ENCODE measurements around the gene SEL1L3. TPM values are rescaled to one million over a fixed set of nuclear protein-coding genes. Genes with fewer than 3 reads are reported as not detected.

Gene SEL1L3
- total RNA-seq, 1 experiment from 2014 or later: 15.7 TPM

- no TSS peak for BruUV-seq (replicated peaks)
- no peaks in the 10 kb centered on the region; the same call in 1 of the 2 replicates for H3K36me3 ChIP-seq (ENCODE audit: control insufficient read depth, insufficient read depth, low read length)
- Mint-ChIP-seq H3K27ac (ENCODE audit: unreplicated experiment) (no peak overlapping the region), H3K36me3 (ENCODE audit: insufficient read depth, unreplicated experiment) (no peaks in the 10 kb centered on the region), H3K4me3 (ENCODE audit: unreplicated experiment) (no peak overlapping the region), H3K4me1 (ENCODE audit: low read depth, unreplicated experiment) (peaks cover 24% of the 10 kb centered on the region), H3K27me3 (ENCODE audit: insufficient read depth, unreplicated experiment) (no peaks in the 10 kb centered on the region), H3K9me3 (ENCODE audit: unreplicated experiment) (no peaks in the 10 kb centered on the region)
- H3K4me1 ChIP-seq: peaks cover 26% of the 10 kb centered on the region
- ChIA-PET CTCF (no interaction called here), POLR2A (no interaction called here)
- no peaks in the 10 kb centered on the region for H3K27me3 ChIP-seq (replicated peaks; ENCODE audit: control insufficient read depth, insufficient read depth, low read length)
- intact Hi-C loops (cut with micrococcal nuclease; ENCODE audit: unreplicated experiment): no loop called here
- no peaks in the 10 kb centered on the region for H3K9me3 ChIP-seq
- no peak for DNase-seq
- no peak for TF ChIP-seq CTCF (IDR thresholded peaks at IDR 0.05; ENCODE audit: insufficient read depth in 1 of 2, low read depth in 1 of 2, low read length in 1 of 2, severe bottlenecking in 1 of 2, unreplicated experiment in 1 of 2)
- H3K4me3 ChIP-seq (ENCODE audit: low read depth, low read length): no peak overlapping the region
These were observed 50.9 kb downstream of the SEL1L3 start for GRCh38 chr4:25811841-25812240.

- no peaks in the 10 kb centered on the region for H3K27me3 ChIP-seq (replicated peaks; ENCODE audit: control insufficient read depth, insufficient read depth, low read length)
- no peaks in the 10 kb centered on the region; the same call in 1 of the 2 replicates for H3K36me3 ChIP-seq (ENCODE audit: control insufficient read depth, insufficient read depth, low read length)
- no peaks in the 10 kb centered on the region for H3K36me3 Mint-ChIP-seq (ENCODE audit: insufficient read depth, unreplicated experiment)
- no TSS peak for BruUV-seq (replicated peaks)
- intact Hi-C loops (cut with micrococcal nuclease; ENCODE audit: unreplicated experiment): no loop called here
- POLR2A ChIA-PET: no interaction called here
- H3K9me3 ChIP-seq: no peaks in the 10 kb centered on the region
- no peak overlapping the region for H3K4me3 ChIP-seq (ENCODE audit: low read depth, low read length)
- DNase-seq: no peak
- CTCF ChIA-PET: no interaction called here
- H3K4me1 ChIP-seq: peaks cover 26% of the 10 kb centered on the region
- H3K4me3 Mint-ChIP-seq (ENCODE audit: unreplicated experiment): no peak overlapping the region
- no peak for TF ChIP-seq CTCF (IDR thresholded peaks at IDR 0.05; ENCODE audit: insufficient read depth in 1 of 2, low read depth in 1 of 2, low read length in 1 of 2, severe bottlenecking in 1 of 2, unreplicated experiment in 1 of 2)
- H3K27me3 Mint-ChIP-seq (ENCODE audit: insufficient read depth, unreplicated experiment): no peaks in the 10 kb centered on the region
- H3K4me1 Mint-ChIP-seq (ENCODE audit: low read depth, unreplicated experiment): peaks cover 24% of the 10 kb centered on the region
- H3K9me3 Mint-ChIP-seq (ENCODE audit: unreplicated experiment): no peaks in the 10 kb centered on the region
- H3K27ac Mint-ChIP-seq (ENCODE audit: unreplicated experiment): peak overlapping the region; percentile 29
These were observed 51.5 kb downstream of the SEL1L3 start for GRCh38 chr4:25811374-25811690.

- BruUV-seq (replicated peaks): no TSS peak
- H3K27me3 ChIP-seq (replicated peaks; ENCODE audit: control insufficient read depth, insufficient read depth, low read length): no peaks in the 10 kb centered on the region
- TF ChIP-seq CTCF (IDR thresholded peaks at IDR 0.05; ENCODE audit: insufficient read depth in 1 of 2, low read depth in 1 of 2, low read length in 1 of 2, severe bottlenecking in 1 of 2, unreplicated experiment in 1 of 2): no peak
- Mint-ChIP-seq H3K9me3 (ENCODE audit: unreplicated experiment) (no peaks in the 10 kb centered on the region), H3K36me3 (ENCODE audit: insufficient read depth, unreplicated experiment) (no peaks in the 10 kb centered on the region), H3K27ac (ENCODE audit: unreplicated experiment) (peak overlapping the region; percentile 29), H3K4me1 (ENCODE audit: low read depth, unreplicated experiment) (peaks cover 24% of the 10 kb centered on the region), H3K4me3 (ENCODE audit: unreplicated experiment) (no peak overlapping the region), H3K27me3 (ENCODE audit: insufficient read depth, unreplicated experiment) (no peaks in the 10 kb centered on the region)
- H3K4me3 ChIP-seq (ENCODE audit: low read depth, low read length): no peak overlapping the region
- ChIA-PET CTCF (no interaction called here), POLR2A (no interaction called here)
- H3K36me3 ChIP-seq (ENCODE audit: control insufficient read depth, insufficient read depth, low read length): no peaks in the 10 kb centered on the region; the same call in 1 of the 2 replicates
- intact Hi-C loops (cut with micrococcal nuclease; ENCODE audit: unreplicated experiment): no loop called here
- DNase-seq: no peak
- H3K9me3 ChIP-seq: no peaks in the 10 kb centered on the region
- peaks cover 26% of the 10 kb centered on the region for H3K4me1 ChIP-seq
These were observed 52.1 kb downstream of the SEL1L3 start for GRCh38 chr4:25810461-25811373.
